HG02763 (cell line): Measurements from ENCODE around the gene RPS6KB2.

ENCODE experiments used
- ATAC-seq: cut with Tn5 transposase; IDR thresholded peaks from one replicate; pipeline ENCODE4 v1.9.1; 2021; ENCODE audit warnings: mild to moderate bottlenecking, moderate library complexity; ENCODE audit not compliant: unreplicated experiment

Gene RPS6KB2

GRCh38 chr11:67410369-67410831 lies 17.9 kb upstream of the RPS6KB2 start:
- no peak for ATAC-seq

DNA sequence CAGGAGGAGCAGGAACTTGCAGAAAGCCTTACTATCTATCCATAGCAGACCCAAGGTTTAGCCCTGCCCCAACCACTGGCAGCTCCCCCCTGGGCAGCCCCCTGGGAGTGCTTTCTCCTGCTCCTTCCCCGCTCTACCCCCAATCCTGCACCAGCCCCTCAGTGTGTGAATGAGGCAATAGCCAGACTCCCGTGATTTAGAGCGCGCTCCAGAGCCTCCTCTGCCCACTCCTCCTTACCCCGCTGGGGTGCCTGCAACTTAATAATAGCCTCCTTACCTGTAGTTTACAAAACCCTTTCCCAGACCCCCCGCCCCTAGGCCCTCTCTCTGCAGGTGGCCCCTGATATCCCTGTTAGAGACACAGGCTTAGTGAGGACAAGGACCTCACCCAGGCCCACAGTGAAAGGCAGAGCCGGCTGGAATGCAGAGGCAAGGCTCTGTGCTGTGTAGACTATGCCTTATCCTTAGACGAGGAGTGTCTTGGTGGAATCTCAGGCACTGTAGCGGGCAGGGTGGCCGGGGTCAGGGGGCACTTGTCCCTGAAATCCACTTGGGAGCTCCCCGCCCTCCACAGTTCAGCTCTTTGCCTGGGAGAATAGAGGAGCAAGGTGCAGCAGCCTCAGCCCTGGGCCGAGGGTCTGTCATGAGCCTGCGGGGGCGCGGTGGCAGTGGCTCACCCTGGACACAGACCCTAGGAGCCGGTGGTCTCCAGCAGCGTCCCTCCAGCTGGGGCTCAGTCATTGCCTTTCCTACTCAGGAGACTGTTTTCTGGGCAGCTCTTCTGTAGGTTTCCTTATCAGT lies 17.1 kb upstream of the RPS6KB2 start:
- no peak for ATAC-seq

GRCh38 chr11:67411785-67412152 lies 16.5 kb upstream of the RPS6KB2 start:
- ATAC-seq, result no peak

- ATAC-seq, result no peak
These were observed 15.7 kb upstream of the RPS6KB2 start for GRCh38 chr11:67412495-67413179.

- ATAC-seq, result no peak
These were observed 14.9 kb upstream of the RPS6KB2 start for GRCh38 chr11:67413266-67413849.

DNA sequence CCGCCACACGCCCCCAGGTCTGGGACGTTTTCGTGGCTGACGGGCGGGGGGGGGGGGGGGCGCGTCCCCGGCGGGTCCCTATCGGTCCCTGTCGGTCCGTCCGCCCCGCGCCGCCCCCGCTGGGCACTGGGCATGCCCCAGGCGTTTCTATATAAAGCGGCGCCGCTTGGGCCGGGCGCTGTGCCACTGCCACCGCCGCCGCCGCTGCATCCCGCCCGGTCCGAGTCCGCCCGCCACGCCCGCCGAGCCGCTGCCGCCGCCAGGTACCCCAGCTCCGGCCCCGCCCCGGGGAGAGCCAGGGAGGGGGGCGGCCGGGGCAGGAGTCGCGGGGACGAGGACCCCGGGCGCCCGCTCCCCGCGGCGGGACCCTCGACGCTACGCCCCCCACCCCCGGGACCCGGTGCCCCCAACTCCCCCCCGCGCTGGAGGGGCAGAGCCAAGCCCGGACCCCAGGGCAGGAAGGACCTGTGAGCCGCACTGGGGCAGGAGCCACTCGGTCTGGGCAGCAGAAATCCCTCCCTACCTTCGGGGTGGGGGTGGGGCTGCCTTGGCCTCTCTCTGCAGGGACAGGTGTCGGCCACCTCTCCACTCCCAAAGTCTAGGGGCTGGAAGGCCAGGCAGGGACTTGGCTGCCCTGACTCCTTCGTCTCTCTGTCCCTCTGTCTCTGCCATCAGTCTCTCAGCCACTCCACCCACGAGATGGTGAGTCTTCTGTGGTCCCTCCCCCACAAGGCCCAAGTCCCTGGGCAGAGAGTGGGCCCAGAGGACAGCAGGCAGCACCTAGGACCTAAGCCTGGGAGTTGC lies 12.6 kb upstream of the RPS6KB2 start, which contains the start of gene CARNS1:
Gene CARNS1 (plus strand): TSS at position 178 of the 804 bp plus-strand sequence. CDS start 522 bp downstream, at position 700.
- ATAC-seq, result no peak

- ATAC-seq, result no peak
These were observed 11.6 kb upstream of the RPS6KB2 start for GRCh38 chr11:67416416-67417335.

DNA sequence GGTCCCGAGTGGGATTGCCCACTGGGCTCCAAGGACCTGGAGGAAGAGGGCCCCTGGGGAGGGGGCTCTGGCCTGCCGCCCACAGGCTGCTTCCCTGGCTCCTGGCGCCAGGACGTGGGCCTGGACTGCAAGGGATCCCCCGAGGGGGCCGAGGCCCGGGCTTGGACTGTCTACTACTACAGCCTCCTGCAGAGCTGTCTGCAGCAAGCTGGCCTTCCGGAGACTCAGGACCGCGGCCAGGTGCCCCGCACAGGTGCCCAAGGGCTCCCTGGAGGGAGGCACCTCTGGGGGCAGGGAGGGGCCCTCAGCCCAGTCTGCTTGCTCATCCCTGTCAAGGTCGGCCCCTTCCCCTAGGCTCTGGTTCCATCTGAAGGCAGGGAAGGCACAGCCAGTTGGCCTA lies 10.9 kb upstream of the RPS6KB2 start:
- no peak for ATAC-seq

GRCh38 chr11:67418476-67419281 lies 9.6 kb upstream of the RPS6KB2 start:
- ATAC-seq, result no peak

DNA sequence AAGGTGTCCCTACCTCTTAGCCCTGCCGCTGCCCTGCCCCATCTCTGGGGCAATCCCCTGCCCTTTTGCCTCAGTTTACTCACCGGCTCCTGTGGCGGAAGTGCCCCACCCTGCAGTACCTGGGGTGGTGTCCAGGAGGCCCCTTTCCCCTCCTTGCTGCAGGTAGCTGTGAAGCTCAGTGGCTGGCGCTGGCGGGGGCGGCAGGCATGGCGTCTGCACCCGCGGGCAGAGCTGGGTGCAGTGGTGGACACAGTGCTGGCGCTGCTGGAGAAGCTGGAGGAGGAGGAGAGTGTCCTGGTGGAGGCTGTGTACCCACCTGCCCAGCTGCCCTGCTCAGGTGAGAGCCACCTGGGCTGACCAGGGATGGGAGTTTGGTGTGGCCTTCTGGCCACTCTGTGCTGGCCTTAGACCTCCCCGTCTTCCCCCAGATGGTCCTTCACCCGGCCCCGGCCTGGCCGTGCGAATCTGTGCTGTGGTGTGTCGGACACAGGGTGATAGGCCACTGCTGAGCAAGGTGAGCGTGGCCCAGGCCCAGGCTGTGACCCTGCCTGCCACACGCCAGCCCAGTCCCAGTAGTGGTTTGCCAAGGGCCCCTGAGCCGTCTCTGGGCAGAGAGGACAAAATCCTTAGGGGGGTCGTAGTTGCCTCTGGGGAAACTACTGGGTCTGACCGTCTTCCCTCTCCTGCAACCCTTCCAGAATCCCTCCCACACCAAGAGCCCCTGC lies 8.8 kb upstream of the RPS6KB2 start:
- ATAC-seq, result no peak

DNA sequence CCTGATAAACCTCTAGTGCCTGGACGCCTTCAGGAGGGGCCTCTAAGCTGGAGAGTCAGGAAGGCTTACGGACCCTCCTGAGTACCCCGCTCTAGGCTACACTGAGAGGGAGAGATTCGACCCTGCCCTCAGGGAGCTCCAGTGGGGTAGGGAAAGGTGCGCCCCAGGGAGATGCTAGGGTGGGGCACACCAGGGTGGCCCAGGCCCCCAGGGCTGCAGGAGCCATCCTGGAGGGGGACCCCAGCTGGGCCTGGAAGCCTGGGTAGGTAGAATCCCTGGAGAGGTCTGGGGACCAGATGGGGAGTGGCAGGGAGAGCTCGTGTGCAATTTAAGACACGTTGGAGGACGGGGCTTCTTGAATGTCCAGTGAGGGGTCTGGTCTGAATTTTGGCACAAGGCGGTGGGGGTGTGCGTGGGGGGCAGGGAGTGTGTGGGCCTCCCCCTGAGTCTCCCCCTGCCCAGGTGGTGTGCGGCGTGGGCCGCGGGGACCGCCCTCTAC lies 8.1 kb upstream of the RPS6KB2 start:
- ATAC-seq, result no peak

DNA sequence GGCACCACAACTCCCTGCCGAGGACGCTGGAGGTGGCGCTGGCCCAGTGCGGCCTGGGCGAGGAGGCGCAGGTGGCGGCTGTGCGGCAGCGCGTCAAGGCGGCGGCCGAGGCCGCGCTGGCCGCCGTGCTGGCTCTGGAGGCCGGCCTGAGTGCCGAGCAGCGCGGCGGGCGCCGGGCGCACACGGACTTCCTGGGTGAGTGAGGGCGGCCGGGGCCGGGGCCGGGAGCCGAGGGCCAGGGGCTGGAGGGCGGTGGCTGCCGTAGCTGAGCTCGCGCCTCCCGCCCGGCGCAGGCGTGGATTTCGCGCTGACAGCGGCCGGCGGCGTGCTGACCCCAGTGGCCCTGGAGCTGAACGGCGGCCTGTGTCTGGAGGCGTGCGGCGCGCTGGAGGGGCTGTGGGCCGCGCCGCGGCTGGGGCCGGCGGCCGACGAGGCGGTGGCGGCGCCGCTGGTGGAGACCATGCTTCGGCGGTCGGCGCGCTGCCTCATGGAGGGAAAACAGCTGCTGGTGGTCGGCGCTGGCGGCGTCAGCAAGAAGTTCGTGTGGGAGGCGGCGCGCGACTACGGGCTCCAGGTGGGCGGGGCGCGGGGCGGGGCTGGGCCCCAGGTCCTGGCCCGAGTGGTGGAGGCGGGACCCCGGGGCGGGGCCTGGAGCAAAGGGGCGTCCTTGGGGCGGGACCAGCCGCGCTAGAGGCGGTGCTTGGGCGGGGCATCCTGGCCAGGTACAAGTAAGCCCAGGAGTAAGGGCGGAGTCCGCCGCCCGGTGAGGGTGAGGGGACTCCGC lies 7.5 kb upstream of the RPS6KB2 start:
- ATAC-seq, result peak; percentile 76

- ATAC-seq, result no peak
These were observed 6.8 kb upstream of the RPS6KB2 start for GRCh38 chr11:67421430-67422031.

GRCh38 chr11:67422891-67423290 lies 5.4 kb upstream of the RPS6KB2 start:
- ATAC-seq, result no peak

DNA sequence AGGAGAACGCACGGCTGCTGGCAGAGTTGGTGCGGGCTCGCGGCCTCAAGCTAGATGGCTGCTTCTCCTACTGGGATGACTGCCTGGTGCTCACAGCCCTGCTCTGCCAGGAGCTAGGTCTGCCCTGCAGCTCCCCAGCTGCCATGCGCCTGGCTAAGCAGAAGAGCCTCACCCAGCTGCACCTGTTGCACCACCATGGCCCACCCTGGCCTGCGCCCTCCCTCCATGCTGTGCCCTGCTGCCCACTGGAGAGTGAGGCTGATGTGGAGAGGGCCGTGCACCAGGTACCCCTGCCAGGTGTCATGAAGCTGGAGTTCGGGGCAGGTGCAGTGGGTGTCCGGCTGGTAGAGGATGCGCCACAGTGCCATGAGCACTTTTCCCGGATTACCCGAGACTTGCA lies 4.8 kb upstream of the RPS6KB2 start:
- no peak for ATAC-seq

DNA sequence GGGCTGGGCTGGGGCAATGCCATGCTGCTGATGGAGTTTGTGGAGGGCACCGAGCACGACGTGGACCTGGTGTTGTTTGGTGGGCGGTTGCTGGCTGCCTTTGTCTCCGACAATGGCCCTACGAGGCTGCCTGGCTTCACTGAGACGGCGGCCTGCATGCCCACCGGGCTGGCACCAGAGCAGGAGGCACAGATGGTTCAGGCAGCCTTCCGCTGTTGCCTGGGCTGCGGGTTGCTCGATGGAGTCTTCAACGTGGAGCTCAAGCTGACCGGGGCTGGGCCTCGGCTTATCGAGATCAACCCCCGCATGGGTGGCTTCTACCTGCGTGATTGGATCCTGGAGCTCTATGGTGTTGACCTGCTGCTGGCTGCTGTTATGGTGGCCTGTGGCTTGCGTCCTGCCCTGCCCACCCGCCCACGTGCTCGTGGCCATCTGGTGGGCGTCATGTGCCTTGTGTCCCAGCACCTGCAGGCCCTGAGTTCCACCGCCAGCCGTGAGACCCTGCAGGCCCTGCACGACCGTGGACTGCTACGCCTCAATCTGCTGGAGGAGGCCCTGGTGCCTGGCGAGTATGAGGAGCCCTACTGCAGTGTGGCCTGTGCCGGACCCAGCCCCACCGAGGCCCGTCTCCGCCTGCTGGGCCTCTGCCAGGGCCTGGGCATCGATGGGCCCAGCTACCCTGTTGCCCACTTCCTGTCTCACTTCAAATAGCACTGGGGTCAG lies 4.2 kb upstream of the RPS6KB2 start:
- ATAC-seq, result no peak
